ENCODE data around the gene TTYH1.

The TTYH1 gene

GRCh38 chr19:54393381-54393780 is 21.9 kb upstream of the TTYH1 start:
- DNase-seq = no peak

GRCh38 chr19:54395685-54396084 is 19.6 kb upstream of the TTYH1 start:
- DNase-seq = no peak

GRCh38 chr19:54399189-54399588 is 16.1 kb upstream of the TTYH1 start:
- no peak for DNase-seq

- DNase-seq = no peak
Observed at GRCh38 chr19:54400913-54401312, 14.4 kb upstream of the TTYH1 start.

- no peak for DNase-seq
Observed at GRCh38 chr19:54403054-54403453, 12.2 kb upstream of the TTYH1 start.

GRCh38 chr19:54405628-54406027 is 9.6 kb upstream of the TTYH1 start:
- DNase-seq = no peak

GRCh38 chr19:54407780-54408179 is 7.5 kb upstream of the TTYH1 start:
- no peak for DNase-seq

GRCh38 chr19:54408456-54409026 is 6.7 kb upstream of the TTYH1 start:
- no peak for DNase-seq

- no peak for DNase-seq
Observed at GRCh38 chr19:54411033-54411432, 4.2 kb upstream of the TTYH1 start.

GRCh38 chr19:54412877-54413276 is 2.4 kb upstream of the TTYH1 start:
- DNase-seq = no peak

- DNase-seq = no peak
Observed at GRCh38 chr19:54414156-54414555, 1.1 kb upstream of the TTYH1 start.

- no peak for DNase-seq
Observed at GRCh38 chr19:54415901-54416673, 823 bp downstream of the TTYH1 start.

GRCh38 chr19:54416695-54417491 is 1.6 kb downstream of the TTYH1 start:
- no peak for DNase-seq

GRCh38 chr19:54418030-54418929 is 3.0 kb downstream of the TTYH1 start:
- no peak for DNase-seq

GRCh38 chr19:54418930-54419800 is 3.9 kb downstream of the TTYH1 start:
- no peak for DNase-seq

- no peak for DNase-seq
Observed at GRCh38 chr19:54420068-54420382, 4.8 kb downstream of the TTYH1 start.

GRCh38 chr19:54420383-54421168 is 5.3 kb downstream of the TTYH1 start:
- no peak for DNase-seq

GRCh38 chr19:54421169-54421516 is 5.9 kb downstream of the TTYH1 start:
- no peak for DNase-seq

- no peak for DNase-seq
Observed at GRCh38 chr19:54421521-54421920, 6.3 kb downstream of the TTYH1 start.

- DNase-seq = no peak
Observed at GRCh38 chr19:54422136-54422535, 6.9 kb downstream of the TTYH1 start.

- DNase-seq = no peak
Observed at GRCh38 chr19:54424201-54424600, 8.9 kb downstream of the TTYH1 start.
